HepG2 (cell line): Measurements from ENCODE around the gene CFAP73. TPM values are rescaled to one million over a fixed set of nuclear protein-coding genes. Genes with fewer than 3 reads are reported as not detected.

Experiments
- ATAC-seq: fragments of 200-7000 bp; cut with Tn5 transposase; 3 replicates; pipeline ENCODE4 v1.9.1; 2020; ENCODE audit warnings: mild to moderate bottlenecking, moderate library complexity
- BruUV-seq: library from RNA; stranded (reverse); fragments of 400-500 nt; replicated peaks from 2 replicates; lab custom pipeline; 2021; lab: Mats Ljungman, UMichigan
- CTCF ChIA-PET: fragments of 300-600 bp; formaldehyde crosslinking; extraction: SDS; loops from one replicate; lab custom pipeline; 2021; ENCODE audit warnings: low total read pairs, inconsistent platforms, low intra/inter-chr PET ratio; lab: Yijun Ruan, JAX
- POLR2A ChIA-PET: fragments of 350-600 bp; sonication (Branson Sonifier 250); formaldehyde crosslinking; loops from one replicate; lab custom pipeline; 2020; ENCODE audit warnings: antibody characterized with exemption, inconsistent platforms; lab: Yijun Ruan, JAX
- DNase-seq: peaks from one replicate; pipeline ENCODE4 v3.0.0-alpha.2; 2015; ENCODE audit warnings: low spot score
- FAIRE-seq: peaks from 3 replicates; lab custom pipeline; 2011; peaks lifted over from hg19 to GRCh38; lab: Jason Lieb, UNC
- H2AFZ ChIP-seq: one replicate; pipeline ENCODE4 v1.6.1; 2011; ENCODE audit warnings: low read length, inconsistent platforms
- H3K27ac ChIP-seq: fragments of 300-600 bp; 3 replicates; pipeline ENCODE4 v1.8.0; 2011; ENCODE audit warnings: mixed run types, mild to moderate bottlenecking, mixed read lengths, low read length, inconsistent platforms; ENCODE audit not compliant: insufficient read depth; ENCODE audit errors: extremely low read length
- H3K27me3 ChIP-seq, 2 experiments: fragments of 200-600 bp in 1 of 2; 2 replicates in 1 of 2; 3 replicates in 1 of 2; pipeline versions ENCODE4 v1.6.0 to v1.8.0; 2011; ENCODE audit warnings: low read length in 2 of 2, mild to moderate bottlenecking in 2 of 2, moderate library complexity in 2 of 2, inconsistent platforms in 1 of 2; ENCODE audit not compliant: insufficient read depth in 2 of 2, control insufficient read depth in 1 of 2
- H3K36me3 ChIP-seq, 2 experiments: fragments of 200-600 bp in 1 of 2; replicated peaks in 1 of 2; 2 replicates in 1 of 2; 3 replicates in 1 of 2; pipeline versions ENCODE4 v1.5.1 to v1.8.0; 2011; ENCODE audit warnings: low read length in 2 of 2, inconsistent platforms in 1 of 2; ENCODE audit not compliant: insufficient read depth in 2 of 2, control insufficient read depth in 1 of 2
- H3K4me1 ChIP-seq: 2 replicates; pipeline ENCODE4 v1.5.1; 2012; ENCODE audit warnings: low read length, inconsistent platforms; ENCODE audit not compliant: insufficient read depth
- H3K4me2 ChIP-seq: 2 replicates; pipeline ENCODE4 v1.6.0; 2011; ENCODE audit warnings: low read depth, low read length, inconsistent platforms
- H3K4me3 ChIP-seq, 3 experiments: fragments of 200-600 bp in 1 of 3; sonication (generic), shearing (Covaris generic) in 1 of 3; replicated peaks in 1 of 3; 2 replicates each; pipeline ENCODE4 v1.5.1; 2011 to 2016; ENCODE audit warnings: low read length in 3 of 3, inconsistent platforms in 2 of 3, low read depth in 2 of 3, mild to moderate bottlenecking in 2 of 3, control low read depth in 1 of 3, mixed read lengths in 1 of 3; ENCODE audit not compliant: insufficient read depth in 1 of 3
- H3K79me2 ChIP-seq: one replicate; pipeline ENCODE4 v1.6.1; 2011; ENCODE audit warnings: low read length, inconsistent platforms; ENCODE audit not compliant: insufficient read depth
- H3K9ac ChIP-seq: 2 replicates; pipeline ENCODE4 v1.6.0; 2011; ENCODE audit warnings: mild to moderate bottlenecking, low read depth, low read length, inconsistent platforms; ENCODE audit not compliant: insufficient read depth
- H3K9me3 ChIP-seq: 2 replicates; pipeline ENCODE4 v1.5.1; 2012; ENCODE audit warnings: mild to moderate bottlenecking, low read length
- H4K20me1 ChIP-seq: 2 replicates; pipeline ENCODE4 v1.6.0; 2011; ENCODE audit warnings: inconsistent platforms, mild to moderate bottlenecking, low read length, moderate library complexity; ENCODE audit not compliant: insufficient read depth
- GTF3A ChIP-seq: sonication (generic); formaldehyde crosslinking; conservative IDR thresholded peaks from 2 replicates; pipeline ENCODE4 v1.4.0; 2020; ENCODE audit warnings: mild to moderate bottlenecking, missing genetic modification reagents
- KLF16 ChIP-seq, 2 experiments: sonication (generic) in 1 of 2; formaldehyde crosslinking in 1 of 2; IDR thresholded peaks; 2 replicates each; pipeline versions ENCODE4 v1.6.1 to v1.8.0; 2016 to 2023; ENCODE audit warnings: missing genetic modification reagents in 2 of 2, missing compliant biosample characterization in 1 of 2
- MAFF ChIP-seq: IDR thresholded peaks from 2 replicates; pipeline ENCODE4 v1.6.1; 2011; ENCODE audit warnings: low read depth, low read length, improper control_type of control experiment
- MAFK ChIP-seq, 2 experiments: IDR thresholded peaks in 1 of 2; conservative IDR thresholded peaks in 1 of 2; 2 replicates each; pipeline ENCODE4 v1.6.1; 2011; ENCODE audit warnings: improper control_type of control experiment in 2 of 2, low read length in 2 of 2
- PRMT3 ChIP-seq: sonication (generic); formaldehyde crosslinking; IDR thresholded peaks from 2 replicates; pipeline ENCODE4 v1.8.1; 2022; ENCODE audit warnings: low read depth, mild to moderate bottlenecking, moderate library complexity, missing genetic modification reagents, borderline replicate concordance
- ZBED4 ChIP-seq: sonication (generic); formaldehyde crosslinking; IDR thresholded peaks from 2 replicates; pipeline ENCODE4 v1.4.0; 2020; ENCODE audit warnings: missing genetic modification reagents, borderline replicate concordance
- WGBS: methylation state at CpG from one replicate; pipeline ENCODE4 v1.1.6; 2017; ENCODE audit warnings: low lambda C conversion rate; 5-methylcytosine and 5-hydroxymethylcytosine counted together
- in situ Hi-C: cut with HindIII; loops from 2 replicates; pipeline ENCODE4 v1.10.0; 2017; ENCODE audit warnings: low pct_unique_long_range_greater_than_20kb; ENCODE audit not compliant: extremely low pct_ligation_motif_present
- intact Hi-C: fragments of 100-400 bp; cut with micrococcal nuclease; formaldehyde crosslinking; loops from one replicate; pipeline ENCODE4 v1.10.0; 2022; ENCODE audit not compliant: unreplicated experiment
- polyA plus RNA-seq, 8 experiments: library from polyadenylated mRNA; depleted of rRNA in 3 of 8; stranded (reverse) in 7 of 8; unstranded in 1 of 8; fragments of >200 nt; fragmentation: Illumina TruSeq in 4 of 8; extraction: Trizol in 4 of 8; gene quantifications; 2 replicates each; pipeline versions ENCODE4 v1.2.1 to v1.2.3, GENCODE V29; 2011 to 2016; ENCODE audit warnings: low read depth in 4 of 8, missing spikeins in 1 of 8, mixed read lengths in 1 of 8; ENCODE audit not compliant: insufficient read depth in 1 of 8
- total RNA-seq, 5 experiments: library from RNA; depleted of rRNA; stranded (reverse); fragments of >200 nt; fragmentation: Illumina TruSeq; extraction: Trizol; gene quantifications; 2 replicates each; pipeline ENCODE4 v1.2.3, GENCODE V29; 2016; ENCODE audit warnings: low read depth in 1 of 5

The CFAP73 gene
- total and polyA plus RNA-seq, 2 of the 13 experiments (the other 11 are each of a cell fraction or from before 2014, with no cell fraction given) = not detected

- Histone ChIP-seq H3K4me3 (no peak overlapping the region), H3K4me2 (no peak overlapping the region), H3K79me2 (no peaks in the 10 kb centered on the region), H3K27me3 (no peaks in the 10 kb centered on the region), H3K4me1 (peaks cover 23% of the 10 kb centered on the region), H3K9me3 (no peaks in the 10 kb centered on the region), H3K36me3 (no peaks in the 10 kb centered on the region), H3K27ac (no peak overlapping the region), H4K20me1 (no peaks in the 10 kb centered on the region), H3K9ac (no peak overlapping the region), H2AFZ (no peak overlapping the region)
- CTCF ChIA-PET = no interaction called here
- no TSS peak for BruUV-seq
- no peak for ATAC-seq
- peak; percentile 57 to 60 for TF ChIP-seq MAFK (conservative IDR thresholded peaks at IDR 0.05 in 1 of 2, IDR thresholded peaks at IDR 0.05 in 1 of 2; ENCODE audit: low read length in 2 of 2)
- peak; percentile 42; the same call in 1 of the 2 replicates for TF ChIP-seq MAFF
- TF ChIP-seq KLF16 (CRISPR knock-in tag; IDR thresholded peaks at IDR 0.05) = no peak
- no peak for TF ChIP-seq ZBED4 (CRISPR knock-in tag)
- no peak for TF ChIP-seq PRMT3 (CRISPR knock-in tag)
- TF ChIP-seq GTF3A (CRISPR knock-in tag) = no peak
- no peak for DNase-seq
- POLR2A ChIA-PET = interaction anchor here (4.1 kb wide), 1 partner anchor 20 kb away, joined by 16 read pairs; the partner anchor contains the start of gene TPCN1
- intact Hi-C loops (loop anchor here (5.0 kb wide), 1 partner anchor 156 kb away; the partner anchor contains the start of gene PLBD2), in situ Hi-C loops (no loop called here)
- FAIRE-seq = no peak
- 86% methylated on average over 10 of the region's 14 CpGs for WGBS
These were observed 52.0 kb downstream of the CFAP73 start for GRCh38 chr12:113201187-113202177.
